NB4 (cell line): Measurements from ENCODE around the gene ASCL2.

Experiments used
- POLR2A ChIP-seq: IDR thresholded peaks from 2 replicates; pipeline ENCODE4 v1.6.1; 2011; ENCODE audit warnings: mild to moderate bottlenecking; ENCODE audit not compliant: insufficient read length; ENCODE audit errors: extremely low read depth
- TF ChIP-seq, protein P1 (sequence below): IDR thresholded peaks from one replicate; pipeline ENCODE4 v1.5.1; 2012; ENCODE audit warnings: low read depth, low read length

DNA sequence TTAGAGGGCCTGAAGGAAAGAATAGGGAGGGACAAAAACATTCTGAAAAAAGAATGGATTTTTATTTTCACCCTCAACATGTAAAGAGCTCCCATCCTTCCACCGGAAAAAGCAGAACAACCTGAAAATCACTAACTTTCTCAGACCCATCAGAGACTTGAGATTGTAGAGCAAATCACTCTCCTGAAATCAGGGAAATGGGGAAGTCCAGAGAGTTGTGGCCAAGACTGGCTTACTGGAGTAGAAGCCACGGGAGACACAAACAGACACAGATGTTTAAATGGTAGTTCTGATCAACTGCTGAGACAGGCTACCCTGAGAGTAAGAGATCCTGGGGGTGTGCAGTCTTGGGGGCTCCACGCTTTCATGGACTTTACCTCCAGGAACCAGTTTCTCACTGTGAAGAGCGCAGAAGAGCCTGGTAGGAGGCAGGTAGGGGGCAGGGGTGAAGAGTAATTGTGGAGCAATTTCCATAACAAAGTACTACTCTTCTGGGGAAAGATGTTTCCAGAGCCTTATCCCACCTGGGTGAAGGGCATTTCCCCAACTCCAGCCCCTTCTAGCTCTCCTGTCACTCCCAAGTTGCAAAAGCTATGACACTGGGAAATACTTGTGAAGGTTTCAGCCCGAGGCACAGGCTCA lies 47.1 kb downstream of the ASCL2 start:
- TF ChIP-seq, protein P1, sequence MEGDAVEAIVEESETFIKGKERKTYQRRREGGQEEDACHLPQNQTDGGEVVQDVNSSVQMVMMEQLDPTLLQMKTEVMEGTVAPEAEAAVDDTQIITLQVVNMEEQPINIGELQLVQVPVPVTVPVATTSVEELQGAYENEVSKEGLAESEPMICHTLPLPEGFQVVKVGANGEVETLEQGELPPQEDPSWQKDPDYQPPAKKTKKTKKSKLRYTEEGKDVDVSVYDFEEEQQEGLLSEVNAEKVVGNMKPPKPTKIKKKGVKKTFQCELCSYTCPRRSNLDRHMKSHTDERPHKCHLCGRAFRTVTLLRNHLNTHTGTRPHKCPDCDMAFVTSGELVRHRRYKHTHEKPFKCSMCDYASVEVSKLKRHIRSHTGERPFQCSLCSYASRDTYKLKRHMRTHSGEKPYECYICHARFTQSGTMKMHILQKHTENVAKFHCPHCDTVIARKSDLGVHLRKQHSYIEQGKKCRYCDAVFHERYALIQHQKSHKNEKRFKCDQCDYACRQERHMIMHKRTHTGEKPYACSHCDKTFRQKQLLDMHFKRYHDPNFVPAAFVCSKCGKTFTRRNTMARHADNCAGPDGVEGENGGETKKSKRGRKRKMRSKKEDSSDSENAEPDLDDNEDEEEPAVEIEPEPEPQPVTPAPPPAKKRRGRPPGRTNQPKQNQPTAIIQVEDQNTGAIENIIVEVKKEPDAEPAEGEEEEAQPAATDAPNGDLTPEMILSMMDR: no peak
- no peak for TF ChIP-seq POLR2A
